ENCODE measurements around the gene SGCG.

DNA sequence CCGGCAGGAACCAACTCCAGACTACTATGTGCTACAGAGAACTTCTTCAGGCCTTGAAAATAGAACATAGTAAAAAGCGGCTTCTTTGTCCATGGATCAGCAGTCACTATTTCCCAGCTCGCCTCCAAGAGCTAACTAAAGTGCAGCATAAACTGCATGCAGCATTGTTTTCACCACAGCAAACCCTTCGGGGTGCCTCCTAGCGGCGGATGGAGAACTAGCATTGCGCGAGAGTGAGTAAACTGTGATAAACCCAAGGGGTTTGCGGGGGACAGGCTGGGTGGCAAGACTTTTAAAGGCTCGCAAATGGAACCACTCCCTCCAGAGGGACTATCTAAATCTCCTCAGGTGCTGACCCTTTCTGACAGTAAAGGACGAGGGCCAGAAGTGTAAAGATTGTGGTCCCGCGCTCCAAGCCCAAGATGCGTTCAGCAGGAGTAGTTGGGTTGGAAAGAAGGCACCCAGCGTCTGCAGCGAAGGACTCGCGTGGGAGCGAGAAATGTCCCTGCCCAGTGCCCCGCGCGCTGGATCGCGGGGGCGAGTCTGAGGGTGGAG lies 21.5 kb upstream of the SGCG start:
- no peak for TF ChIP-seq TAF1 (IDR thresholded peaks at IDR 0.05; ENCODE audit: borderline replicate concordance, low read depth, low read length)
- peak; percentile 68 for TF ChIP-seq CTCF (IDR thresholded peaks at IDR 0.05)
- no peak for TF ChIP-seq RFX5 (IDR thresholded peaks at IDR 0.05; ENCODE audit: low read length)
- no peak for TF ChIP-seq EZH2phosphoT487 (IDR thresholded peaks at IDR 0.05; ENCODE audit: borderline replicate concordance, low read depth)
- no peak for TF ChIP-seq SMC3 (IDR thresholded peaks at IDR 0.05; ENCODE audit: low read depth, low read length)
- TF ChIP-seq MXI1 (IDR thresholded peaks at IDR 0.05; ENCODE audit: low read depth, low read length): no peak
- TF ChIP-seq POLR2AphosphoS5 (IDR thresholded peaks at IDR 0.05; ENCODE audit: low read depth, low read length): no peak
- TF ChIP-seq RCOR1 (IDR thresholded peaks at IDR 0.05; ENCODE audit: low read length): no peak
- TF ChIP-seq RAD21 (IDR thresholded peaks at IDR 0.05; ENCODE audit: low read length): no peak; the same call in 1 of the 2 replicates
- no peak for TF ChIP-seq JUND (IDR thresholded peaks at IDR 0.05)
- TF ChIP-seq, protein P1, sequence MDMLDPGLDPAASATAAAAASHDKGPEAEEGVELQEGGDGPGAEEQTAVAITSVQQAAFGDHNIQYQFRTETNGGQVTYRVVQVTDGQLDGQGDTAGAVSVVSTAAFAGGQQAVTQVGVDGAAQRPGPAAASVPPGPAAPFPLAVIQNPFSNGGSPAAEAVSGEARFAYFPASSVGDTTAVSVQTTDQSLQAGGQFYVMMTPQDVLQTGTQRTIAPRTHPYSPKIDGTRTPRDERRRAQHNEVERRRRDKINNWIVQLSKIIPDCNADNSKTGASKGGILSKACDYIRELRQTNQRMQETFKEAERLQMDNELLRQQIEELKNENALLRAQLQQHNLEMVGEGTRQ (IDR thresholded peaks at IDR 0.05; ENCODE audit: borderline replicate concordance, low read depth, low read length): no peak
- TF ChIP-seq ELF1 (IDR thresholded peaks at IDR 0.05): no peak
- no peak for TF ChIP-seq CHD2 (IDR thresholded peaks at IDR 0.05; ENCODE audit: low read length, partially characterized antibody)
- no peak for TF ChIP-seq GABPA (IDR thresholded peaks at IDR 0.05; ENCODE audit: low read depth)
